ENCODE results near the gene NR1D1. TPM values are rescaled to one million over a fixed set of nuclear protein-coding genes. Genes with fewer than 3 reads are reported as not detected.

Gene NR1D1
- total and polyA plus RNA-seq, 2 of the 13 experiments (the other 11 are each of a cell fraction or from before 2014, with no cell fraction given) = 2.1 to 2.7 TPM

DNA sequence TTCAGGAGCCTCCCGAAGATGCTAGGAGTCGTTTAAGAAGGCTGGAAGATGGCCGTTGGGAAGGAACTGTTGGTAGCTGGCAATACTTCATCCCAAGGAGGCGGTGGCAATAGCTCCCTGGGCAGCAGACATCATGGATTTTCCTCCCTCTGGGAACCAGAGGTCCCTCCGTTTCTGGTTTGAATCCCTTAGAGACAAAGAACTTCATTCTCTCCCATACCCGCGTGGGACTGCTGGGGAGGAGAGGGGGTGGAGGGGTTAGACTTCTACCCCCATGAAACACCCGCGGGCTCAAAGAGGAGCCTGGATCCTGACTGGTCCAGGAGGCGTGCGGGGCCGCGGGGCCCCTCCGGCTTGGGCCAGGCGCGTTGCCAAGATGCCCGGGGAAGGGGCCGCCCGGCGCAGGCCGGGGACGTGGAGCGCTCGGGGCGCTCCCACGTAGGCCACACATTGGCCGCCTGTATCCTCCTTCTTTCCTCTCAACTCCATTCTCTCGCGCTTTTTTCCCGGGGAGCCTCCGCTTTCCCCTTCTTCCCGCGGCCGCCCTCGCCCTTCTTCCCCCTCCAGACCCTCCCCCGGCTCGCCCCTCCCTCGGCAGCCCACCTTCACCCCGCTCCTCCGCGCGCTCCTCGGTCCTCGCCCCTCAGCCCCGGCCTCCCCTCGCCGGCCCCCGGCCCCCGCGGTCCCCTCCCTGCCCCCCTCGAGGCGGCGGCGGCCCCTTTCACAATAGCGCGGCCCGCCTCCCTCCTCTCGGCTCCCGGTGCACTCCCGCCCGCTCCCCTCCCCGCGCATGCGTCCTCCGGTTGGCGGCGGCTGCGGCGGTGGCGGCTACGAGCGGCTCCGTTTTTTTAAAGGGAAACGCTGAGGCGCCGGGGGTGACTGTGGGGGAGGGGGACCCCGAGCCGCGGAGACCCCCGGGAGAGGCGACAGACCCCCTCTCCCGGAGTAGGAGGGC is 21.1 kb upstream of the NR1D1 start, which contains the start of gene MSL1 (continued):
- TF ChIP-seq, protein P1, sequence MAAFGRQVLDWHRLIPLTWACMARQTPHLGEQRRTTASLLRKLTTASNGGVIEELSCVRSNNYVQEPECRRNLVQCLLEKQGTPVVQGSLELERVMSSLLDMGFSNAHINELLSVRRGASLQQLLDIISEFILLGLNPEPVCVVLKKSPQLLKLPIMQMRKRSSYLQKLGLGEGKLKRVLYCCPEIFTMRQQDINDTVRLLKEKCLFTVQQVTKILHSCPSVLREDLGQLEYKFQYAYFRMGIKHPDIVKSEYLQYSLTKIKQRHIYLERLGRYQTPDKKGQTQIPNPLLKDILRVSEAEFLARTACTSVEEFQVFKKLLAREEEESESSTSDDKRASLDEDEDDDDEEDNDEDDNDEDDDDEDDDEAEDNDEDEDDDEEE (CRISPR knock-in tag; IDR thresholded peaks at IDR 0.05) = no peak
- TF ChIP-seq ZNF652 (CRISPR knock-in tag; IDR thresholded peaks at IDR 0.05; ENCODE audit: borderline replicate concordance, low read depth) = no peak
- TF ChIP-seq ZFP90 (CRISPR knock-in tag; IDR thresholded peaks at IDR 0.05; ENCODE audit: borderline replicate concordance) = no peak
- no peak for TF ChIP-seq SMAD1 (CRISPR knock-in tag; IDR thresholded peaks at IDR 0.05; ENCODE audit: borderline replicate concordance, low read depth)
- 0 out of 2 replicates have a peak, but pooled peaks have one; percentile 28 for TF ChIP-seq ZNF703 (CRISPR knock-in tag; IDR thresholded peaks at IDR 0.05; ENCODE audit: borderline replicate concordance)
- no peak for TF ChIP-seq TBL1XR1 (IDR thresholded peaks at IDR 0.05; ENCODE audit: borderline replicate concordance, low read length, partially characterized antibody)
- no peak for TF ChIP-seq HNRNPL (IDR thresholded peaks at IDR 0.05; ENCODE audit: low read depth, low read length)
- TF ChIP-seq ZKSCAN5 (CRISPR knock-in tag; IDR thresholded peaks at IDR 0.05) = no peak
- TF ChIP-seq ZFP36L1 (CRISPR knock-in tag; IDR thresholded peaks at IDR 0.05) = no peak
- TF ChIP-seq ZSCAN30 (CRISPR knock-in tag; IDR thresholded peaks at IDR 0.05) = no peak
- no peak for TF ChIP-seq TBX3 (IDR thresholded peaks at IDR 0.05; ENCODE audit: borderline replicate concordance)
- TF ChIP-seq ZNF850 (CRISPR knock-in tag; conservative IDR thresholded peaks at IDR 0.05) = no peak
- TF ChIP-seq, protein P2, sequence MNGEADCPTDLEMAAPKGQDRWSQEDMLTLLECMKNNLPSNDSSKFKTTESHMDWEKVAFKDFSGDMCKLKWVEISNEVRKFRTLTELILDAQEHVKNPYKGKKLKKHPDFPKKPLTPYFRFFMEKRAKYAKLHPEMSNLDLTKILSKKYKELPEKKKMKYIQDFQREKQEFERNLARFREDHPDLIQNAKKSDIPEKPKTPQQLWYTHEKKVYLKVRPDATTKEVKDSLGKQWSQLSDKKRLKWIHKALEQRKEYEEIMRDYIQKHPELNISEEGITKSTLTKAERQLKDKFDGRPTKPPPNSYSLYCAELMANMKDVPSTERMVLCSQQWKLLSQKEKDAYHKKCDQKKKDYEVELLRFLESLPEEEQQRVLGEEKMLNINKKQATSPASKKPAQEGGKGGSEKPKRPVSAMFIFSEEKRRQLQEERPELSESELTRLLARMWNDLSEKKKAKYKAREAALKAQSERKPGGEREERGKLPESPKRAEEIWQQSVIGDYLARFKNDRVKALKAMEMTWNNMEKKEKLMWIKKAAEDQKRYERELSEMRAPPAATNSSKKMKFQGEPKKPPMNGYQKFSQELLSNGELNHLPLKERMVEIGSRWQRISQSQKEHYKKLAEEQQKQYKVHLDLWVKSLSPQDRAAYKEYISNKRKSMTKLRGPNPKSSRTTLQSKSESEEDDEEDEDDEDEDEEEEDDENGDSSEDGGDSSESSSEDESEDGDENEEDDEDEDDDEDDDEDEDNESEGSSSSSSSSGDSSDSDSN (CRISPR knock-in tag; IDR thresholded peaks at IDR 0.05) = peak; percentile 52; the same call in 1 of the 2 replicates
- TF ChIP-seq U2AF1 (optimal IDR thresholded peaks at IDR 0.05; ENCODE audit: low read depth, low read length) = no peak
- TF ChIP-seq ZNF30 (CRISPR knock-in tag; IDR thresholded peaks at IDR 0.05) = no peak
- TF ChIP-seq ZNF616 (CRISPR knock-in tag; IDR thresholded peaks at IDR 0.05; ENCODE audit: low read depth) = no peak
- TF ChIP-seq, protein P3, sequence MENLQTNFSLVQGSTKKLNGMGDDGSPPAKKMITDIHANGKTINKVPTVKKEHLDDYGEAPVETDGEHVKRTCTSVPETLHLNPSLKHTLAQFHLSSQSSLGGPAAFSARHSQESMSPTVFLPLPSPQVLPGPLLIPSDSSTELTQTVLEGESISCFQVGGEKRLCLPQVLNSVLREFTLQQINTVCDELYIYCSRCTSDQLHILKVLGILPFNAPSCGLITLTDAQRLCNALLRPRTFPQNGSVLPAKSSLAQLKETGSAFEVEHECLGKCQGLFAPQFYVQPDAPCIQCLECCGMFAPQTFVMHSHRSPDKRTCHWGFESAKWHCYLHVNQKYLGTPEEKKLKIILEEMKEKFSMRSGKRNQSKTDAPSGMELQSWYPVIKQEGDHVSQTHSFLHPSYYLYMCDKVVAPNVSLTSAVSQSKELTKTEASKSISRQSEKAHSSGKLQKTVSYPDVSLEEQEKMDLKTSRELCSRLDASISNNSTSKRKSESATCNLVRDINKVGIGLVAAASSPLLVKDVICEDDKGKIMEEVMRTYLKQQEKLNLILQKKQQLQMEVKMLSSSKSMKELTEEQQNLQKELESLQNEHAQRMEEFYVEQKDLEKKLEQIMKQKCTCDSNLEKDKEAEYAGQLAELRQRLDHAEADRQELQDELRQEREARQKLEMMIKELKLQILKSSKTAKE (CRISPR knock-in tag; IDR thresholded peaks at IDR 0.05; ENCODE audit: borderline replicate concordance) = no peak
- TF ChIP-seq, protein P4, sequence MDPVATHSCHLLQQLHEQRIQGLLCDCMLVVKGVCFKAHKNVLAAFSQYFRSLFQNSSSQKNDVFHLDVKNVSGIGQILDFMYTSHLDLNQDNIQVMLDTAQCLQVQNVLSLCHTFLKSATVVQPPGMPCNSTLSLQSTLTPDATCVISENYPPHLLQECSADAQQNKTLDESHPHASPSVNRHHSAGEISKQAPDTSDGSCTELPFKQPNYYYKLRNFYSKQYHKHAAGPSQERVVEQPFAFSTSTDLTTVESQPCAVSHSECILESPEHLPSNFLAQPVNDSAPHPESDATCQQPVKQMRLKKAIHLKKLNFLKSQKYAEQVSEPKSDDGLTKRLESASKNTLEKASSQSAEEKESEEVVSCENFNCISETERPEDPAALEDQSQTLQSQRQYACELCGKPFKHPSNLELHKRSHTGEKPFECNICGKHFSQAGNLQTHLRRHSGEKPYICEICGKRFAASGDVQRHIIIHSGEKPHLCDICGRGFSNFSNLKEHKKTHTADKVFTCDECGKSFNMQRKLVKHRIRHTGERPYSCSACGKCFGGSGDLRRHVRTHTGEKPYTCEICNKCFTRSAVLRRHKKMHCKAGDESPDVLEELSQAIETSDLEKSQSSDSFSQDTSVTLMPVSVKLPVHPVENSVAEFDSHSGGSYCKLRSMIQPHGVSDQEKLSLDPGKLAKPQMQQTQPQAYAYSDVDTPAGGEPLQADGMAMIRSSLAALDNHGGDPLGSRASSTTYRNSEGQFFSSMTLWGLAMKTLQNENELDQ (CRISPR knock-in tag; IDR thresholded peaks at IDR 0.05; ENCODE audit: borderline replicate concordance) = no peak
- TF ChIP-seq ZNF883 (CRISPR knock-in tag; IDR thresholded peaks at IDR 0.05; ENCODE audit: not compliant biosample characterization) = no peak
